ENCODE data around the gene MTHFD2L.

The MTHFD2L gene

GRCh38 chr4:74297539-74297938 is 139.6 kb downstream of the MTHFD2L start:
- no peaks in the 10 kb centered on the region for H3K27me3 ChIP-seq (ENCODE audit: insufficient read depth, low read length, poor library complexity)
- DNase-seq (no peak), ATAC-seq (ENCODE audit: insufficient read depth, low read depth) (no peak)

GRCh38 chr4:74304095-74304625 is 146.2 kb downstream of the MTHFD2L start:
- Histone ChIP-seq H3K79me2 (ENCODE audit: insufficient read depth, low read length) (no peaks in the 10 kb centered on the region), H3K4me1 (ENCODE audit: insufficient read depth, low read length) (no peaks in the 10 kb centered on the region), H4K20me1 (ENCODE audit: insufficient read depth, low read length) (no peaks in the 10 kb centered on the region), H3K27me3 (ENCODE audit: insufficient read depth, low read length, poor library complexity) (no peaks in the 10 kb centered on the region), H3K4me2 (ENCODE audit: insufficient read depth, low read length) (no peak overlapping the region), H3K4me3 (ENCODE audit: low read depth in 1 of 2, low read length in 2 of 2) (no peak overlapping the region), H3K9me3 (ENCODE audit: insufficient read depth, low read length, severe bottlenecking) (no peaks in the 10 kb centered on the region), H3K27ac (ENCODE audit: low read length) (no peak overlapping the region), H3K36me3 (ENCODE audit: insufficient read depth, low read length) (no peaks in the 10 kb centered on the region), H2AFZ (ENCODE audit: low read depth, low read length) (no peak overlapping the region), H3K9ac (ENCODE audit: low read depth, low read length) (no peak overlapping the region)
- ATAC-seq (ENCODE audit: insufficient read depth, low read depth) (no peak), DNase-seq (no peak)
- TF ChIP-seq EZH2 (IDR thresholded peaks at IDR 0.05; ENCODE audit: borderline replicate concordance, low read depth, low read length, severe bottlenecking) (no peak), CTCF (IDR thresholded peaks at IDR 0.05; ENCODE audit: borderline replicate concordance, extremely low read depth, low read length, poor library complexity, severe bottlenecking) (no peak)

More at GRCh38 chr4:74297539-74297938, 139.6 kb downstream of the MTHFD2L start:
- H3K27ac ChIP-seq (ENCODE audit: low read length): no peak overlapping the region
- no peaks in the 10 kb centered on the region for H3K79me2 ChIP-seq (ENCODE audit: insufficient read depth, low read length)
- no peaks in the 10 kb centered on the region for H4K20me1 ChIP-seq (ENCODE audit: insufficient read depth, low read length)
- no peak overlapping the region for H3K4me2 ChIP-seq (ENCODE audit: insufficient read depth, low read length)
- H3K9me3 ChIP-seq (ENCODE audit: insufficient read depth, low read length, severe bottlenecking): no peaks in the 10 kb centered on the region
- no peak for TF ChIP-seq CTCF (IDR thresholded peaks at IDR 0.05; ENCODE audit: borderline replicate concordance, extremely low read depth, low read length, poor library complexity, severe bottlenecking)
- TF ChIP-seq EZH2 (IDR thresholded peaks at IDR 0.05; ENCODE audit: borderline replicate concordance, low read depth, low read length, severe bottlenecking): no peak
- no peaks in the 10 kb centered on the region for H3K4me1 ChIP-seq (ENCODE audit: insufficient read depth, low read length)
- H3K4me3 ChIP-seq (ENCODE audit: low read depth in 1 of 2, low read length in 2 of 2): no peak overlapping the region
- no peak overlapping the region for H3K9ac ChIP-seq (ENCODE audit: low read depth, low read length)
- no peaks in the 10 kb centered on the region for H3K36me3 ChIP-seq (ENCODE audit: insufficient read depth, low read length)
- no peak overlapping the region for H2AFZ ChIP-seq (ENCODE audit: low read depth, low read length)

- H3K27me3 ChIP-seq (ENCODE audit: insufficient read depth, low read length, poor library complexity): no peaks in the 10 kb centered on the region
- no peak overlapping the region for H2AFZ ChIP-seq (ENCODE audit: low read depth, low read length)
- H3K9me3 ChIP-seq (ENCODE audit: insufficient read depth, low read length, severe bottlenecking): no peaks in the 10 kb centered on the region
- H3K79me2 ChIP-seq (ENCODE audit: insufficient read depth, low read length): no peaks in the 10 kb centered on the region
- DNase-seq (no peak), ATAC-seq (ENCODE audit: insufficient read depth, low read depth) (no peak)
- H3K4me1 ChIP-seq (ENCODE audit: insufficient read depth, low read length): no peaks in the 10 kb centered on the region
- no peak overlapping the region for H3K4me3 ChIP-seq (ENCODE audit: low read depth in 1 of 2, low read length in 2 of 2)
- H3K36me3 ChIP-seq (ENCODE audit: insufficient read depth, low read length): no peaks in the 10 kb centered on the region
- H4K20me1 ChIP-seq (ENCODE audit: insufficient read depth, low read length): no peaks in the 10 kb centered on the region
- no peak for TF ChIP-seq CTCF (IDR thresholded peaks at IDR 0.05; ENCODE audit: borderline replicate concordance, extremely low read depth, low read length, poor library complexity, severe bottlenecking)
- no peak for TF ChIP-seq EZH2 (IDR thresholded peaks at IDR 0.05; ENCODE audit: borderline replicate concordance, low read depth, low read length, severe bottlenecking)
- H3K9ac ChIP-seq (ENCODE audit: low read depth, low read length): no peak overlapping the region
- no peak overlapping the region for H3K4me2 ChIP-seq (ENCODE audit: insufficient read depth, low read length)
- no peak overlapping the region for H3K27ac ChIP-seq (ENCODE audit: low read length)
Observed at GRCh38 chr4:74305000-74305399, 147.1 kb downstream of the MTHFD2L start.

- Histone ChIP-seq H3K9me3 (ENCODE audit: insufficient read depth, low read length, severe bottlenecking) (no peaks in the 10 kb centered on the region), H3K4me2 (ENCODE audit: insufficient read depth, low read length) (no peak overlapping the region), H2AFZ (ENCODE audit: low read depth, low read length) (no peak overlapping the region), H3K79me2 (ENCODE audit: insufficient read depth, low read length) (no peaks in the 10 kb centered on the region), H3K4me1 (ENCODE audit: insufficient read depth, low read length) (no peaks in the 10 kb centered on the region), H3K27ac (ENCODE audit: low read length) (no peak overlapping the region), H3K27me3 (ENCODE audit: insufficient read depth, low read length, poor library complexity) (no peaks in the 10 kb centered on the region), H3K4me3 (ENCODE audit: low read depth in 1 of 2, low read length in 2 of 2) (no peak overlapping the region), H4K20me1 (ENCODE audit: insufficient read depth, low read length) (no peaks in the 10 kb centered on the region), H3K36me3 (ENCODE audit: insufficient read depth, low read length) (no peaks in the 10 kb centered on the region), H3K9ac (ENCODE audit: low read depth, low read length) (no peak overlapping the region)
- TF ChIP-seq CTCF (IDR thresholded peaks at IDR 0.05; ENCODE audit: borderline replicate concordance, extremely low read depth, low read length, poor library complexity, severe bottlenecking): no peak
- no peak for TF ChIP-seq EZH2 (IDR thresholded peaks at IDR 0.05; ENCODE audit: borderline replicate concordance, low read depth, low read length, severe bottlenecking)
- DNase-seq: no peak
- no peak for ATAC-seq (ENCODE audit: insufficient read depth, low read depth)
Observed at GRCh38 chr4:74307170-74307569, 149.3 kb downstream of the MTHFD2L start.
